Thymus (tissue), 11 donors: ENCODE data around the gene PTGES3L. TPM values are rescaled to one million over a fixed set of nuclear protein-coding genes. Genes with fewer than 3 reads are reported as not detected.

Experiments used
- DNase-seq, 9 donors: peaks; one replicate each; pipeline ENCODE4 v3.0.0-alpha.2; 2013; ENCODE audit warnings: low spot score in 9 of 9, low read depth in 6 of 9, missing footprints in 1 of 9
- H3K27ac ChIP-seq, 2 donors: one replicate each; pipeline ENCODE4 v1.5.1; 2013; ENCODE audit warnings: control low read depth in 1 of 2, low read depth in 1 of 2, low read length in 1 of 2, mild to moderate bottlenecking in 1 of 2, moderate library complexity in 1 of 2
- H3K27me3 ChIP-seq, 2 donors: one replicate each; pipeline ENCODE4 v1.5.1; 2013; ENCODE audit warnings: low read length in 1 of 2; ENCODE audit not compliant: control insufficient read depth in 2 of 2, insufficient read depth in 1 of 2
- H3K36me3 ChIP-seq, 2 donors: one replicate each; pipeline ENCODE4 v1.5.1; 2013; ENCODE audit warnings: low read length in 1 of 2, mild to moderate bottlenecking in 1 of 2, moderate library complexity in 1 of 2; ENCODE audit not compliant: control insufficient read depth in 2 of 2, insufficient read depth in 2 of 2
- H3K4me1 ChIP-seq, 2 donors: one replicate each; pipeline ENCODE4 v1.5.1; 2013; ENCODE audit warnings: low read length in 2 of 2; ENCODE audit not compliant: control insufficient read depth in 2 of 2, insufficient read depth in 2 of 2
- H3K4me3 ChIP-seq, 2 donors: one replicate each; pipeline ENCODE4 v1.5.1; 2013; ENCODE audit warnings: low read length in 2 of 2, control low read depth in 1 of 2, mild to moderate bottlenecking in 1 of 2
- H3K9me3 ChIP-seq, 2 donors: one replicate each; pipeline ENCODE4 v1.5.1; 2013; ENCODE audit warnings: low read length in 1 of 2, mild to moderate bottlenecking in 1 of 2; ENCODE audit not compliant: control insufficient read depth in 2 of 2, insufficient read depth in 1 of 2
- WGBS: extraction: QIAGEN DNeasy Blood & Tissue Kit; methylation state at CpG from one replicate; pipeline ENCODE4 v1.1.7; 2013; 5-methylcytosine and 5-hydroxymethylcytosine counted together
- polyA plus RNA-seq: library from polyadenylated mRNA; stranded (reverse); fragments of 200-250 nt; gene quantifications from one replicate; pipeline ENCODE4 v1.2.3, GENCODE V29; 2013
- total RNA-seq: library from RNA; stranded (reverse); fragments of 120-200 nt; gene quantifications from one replicate; pipeline ENCODE4 v1.2.4, GENCODE V29; 2013
- donor health status: healthy.

The PTGES3L gene
- total and polyA plus RNA-seq, 2 donors = 0.76 to 1.1 TPM

DNA sequence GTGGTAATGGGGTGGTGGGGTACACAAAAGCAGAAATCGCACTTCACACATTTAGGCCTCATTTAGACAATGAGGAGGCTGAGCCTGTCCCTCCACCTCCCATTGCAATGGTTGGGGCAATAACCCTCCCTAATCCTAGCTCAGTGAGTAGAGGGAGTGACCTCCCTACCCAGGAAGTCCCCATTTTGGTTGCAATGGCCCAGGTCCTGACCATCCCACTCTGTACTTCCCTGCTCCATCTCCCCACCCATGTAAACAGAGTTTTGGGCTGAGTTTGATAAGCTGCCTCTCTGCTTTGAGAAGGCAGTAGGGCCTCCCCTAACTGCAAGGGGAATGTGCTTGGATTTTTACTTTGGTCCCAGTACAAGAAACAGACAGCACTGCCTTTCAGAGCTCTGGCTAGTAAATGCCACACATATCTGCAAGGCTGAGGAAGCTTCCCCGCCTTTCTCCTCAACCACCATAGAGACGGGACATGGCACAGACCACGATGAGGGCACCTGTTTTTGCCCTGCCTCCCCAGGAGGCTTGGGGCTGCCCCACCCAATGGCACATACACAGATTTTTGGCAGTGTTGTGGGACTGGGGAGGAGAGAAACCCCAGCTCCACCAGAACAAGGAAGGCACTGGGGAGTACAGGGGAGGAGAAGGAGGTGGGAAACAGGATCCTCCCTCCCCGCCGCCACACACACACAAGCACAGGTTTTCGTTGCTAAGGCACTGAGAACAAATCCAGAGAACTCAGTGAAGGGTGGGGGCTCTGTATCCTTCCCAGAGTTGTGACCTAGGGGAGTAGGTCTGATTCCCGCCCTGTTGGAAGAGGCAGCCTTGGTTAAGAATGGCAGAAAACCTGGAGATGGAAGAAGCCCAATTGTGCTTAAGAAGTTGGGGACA is 35.0 kb upstream of the PTGES3L start:
- Histone ChIP-seq H3K36me3 (peaks cover 48 to 54% of the 10 kb centered on the region in 2 donors), H3K4me1 (peaks cover 19 to 24% of the 10 kb centered on the region in 2 donors), H3K27me3 (no peaks in the 10 kb centered on the region), H3K9me3 (no peaks in the 10 kb centered on the region), H3K4me3 (no peak overlapping the region), H3K27ac (no peak overlapping the region)
- no peak for DNase-seq
- 81% methylated on average over 8 of the region's 8 CpGs for WGBS

DNA sequence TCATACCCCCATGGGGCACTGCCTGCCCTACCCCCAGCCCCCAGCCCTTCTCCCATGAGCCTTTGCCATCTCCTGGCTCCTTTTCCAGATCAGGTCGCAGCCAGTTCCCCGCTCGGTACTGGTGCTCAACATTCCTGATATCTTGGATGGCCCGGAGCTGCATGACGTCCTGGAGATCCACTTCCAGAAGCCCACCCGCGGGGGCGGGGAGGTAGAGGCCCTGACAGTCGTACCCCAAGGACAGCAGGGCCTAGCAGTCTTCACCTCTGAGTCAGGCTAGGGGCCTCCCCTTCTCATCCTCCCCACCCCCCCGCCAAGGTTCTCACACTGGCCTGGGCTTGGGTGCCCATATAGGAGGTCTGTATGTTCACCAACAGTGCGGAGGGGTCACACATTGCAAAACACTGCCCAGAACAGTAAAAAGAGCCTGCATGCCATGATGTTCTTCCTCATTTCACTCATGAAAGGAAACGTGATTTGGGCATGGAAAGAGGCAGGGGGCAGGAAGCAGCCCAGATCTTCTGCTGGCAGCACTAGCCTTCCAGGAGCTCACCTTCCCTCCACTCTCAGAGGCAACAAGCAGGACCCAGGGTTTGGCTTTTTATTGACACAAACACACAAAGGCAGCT is 34.3 kb upstream of the PTGES3L start:
- no peaks in the 10 kb centered on the region for H3K9me3 ChIP-seq
- H3K27ac ChIP-seq = no peak overlapping the region
- H3K36me3 ChIP-seq = peaks cover 48 to 54% of the 10 kb centered on the region in 2 donors
- H3K4me3 ChIP-seq = no peak overlapping the region
- DNase-seq = no peak
- 93% methylated on average over 12 of the region's 12 CpGs for WGBS
- H3K4me1 ChIP-seq = peaks cover 14 to 16% of the 10 kb centered on the region in 2 donors
- H3K27me3 ChIP-seq = no peaks in the 10 kb centered on the region

DNA sequence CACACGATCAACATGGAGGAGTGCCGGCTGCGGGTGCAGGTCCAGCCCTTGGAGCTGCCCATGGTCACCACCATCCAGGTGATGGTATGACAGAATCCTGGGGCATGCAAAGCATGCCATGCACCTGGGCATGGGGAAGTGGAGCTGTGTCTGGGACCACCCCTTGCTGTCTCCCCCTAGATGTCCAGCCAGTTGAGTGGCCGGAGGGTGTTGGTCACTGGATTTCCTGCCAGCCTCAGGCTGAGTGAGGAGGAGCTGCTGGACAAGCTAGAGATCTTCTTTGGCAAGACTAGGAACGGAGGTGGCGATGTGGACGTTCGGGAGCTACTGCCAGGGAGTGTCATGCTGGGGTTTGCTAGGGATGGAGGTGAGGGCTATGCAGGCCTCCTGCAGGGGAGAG is 33.4 kb upstream of the PTGES3L start:
- H3K36me3 ChIP-seq = peaks cover 48 to 52% of the 10 kb centered on the region in 2 donors
- DNase-seq = no peak
- H3K27me3 ChIP-seq = no peaks in the 10 kb centered on the region
- H3K9me3 ChIP-seq = no peaks in the 10 kb centered on the region
- peaks cover 5 to 8% of the 10 kb centered on the region in 2 donors for H3K4me1 ChIP-seq
- H3K27ac ChIP-seq = no peak overlapping the region
- no peak overlapping the region for H3K4me3 ChIP-seq
- 98% methylated on average over 8 of the region's 8 CpGs for WGBS

DNA sequence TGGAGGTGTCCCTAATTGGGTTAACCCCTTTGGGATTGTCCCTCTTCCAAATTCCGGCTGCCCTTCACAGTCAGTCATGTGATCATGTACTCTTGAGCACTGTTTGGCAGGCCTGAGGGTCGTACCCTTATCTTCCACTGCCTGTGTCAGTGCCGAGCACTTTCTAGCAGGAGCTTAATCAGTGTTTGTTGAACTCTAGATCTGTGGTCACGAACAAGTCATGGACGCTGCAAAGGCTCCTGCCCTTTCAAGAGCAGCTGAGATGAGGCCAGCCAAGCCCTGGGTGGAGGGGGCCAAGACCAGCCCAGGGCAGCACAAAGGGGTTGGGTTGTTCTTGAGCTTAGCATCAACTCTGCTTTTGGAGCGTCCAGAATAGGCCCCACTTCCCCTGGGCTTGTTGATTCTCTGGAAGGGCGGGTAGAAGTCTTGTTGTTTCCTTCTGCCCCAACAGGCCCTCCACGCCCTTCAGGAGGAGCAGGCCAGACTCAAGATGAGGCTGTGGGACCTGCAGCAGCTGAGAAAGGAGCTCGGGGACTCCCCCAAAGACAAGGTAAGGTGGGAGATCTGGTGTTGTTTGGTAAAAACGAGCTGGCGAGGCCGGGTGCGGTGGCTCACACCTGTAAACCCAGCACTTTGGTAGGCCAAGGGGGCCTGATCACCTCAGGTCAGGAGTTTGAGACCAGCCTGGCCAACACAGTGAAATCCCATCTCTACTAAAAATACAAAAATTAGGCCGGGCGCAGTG is 32.0 kb upstream of the PTGES3L start:
- Histone ChIP-seq H3K27ac (no peak overlapping the region), H3K4me3 (no peak overlapping the region), H3K27me3 (no peaks in the 10 kb centered on the region), H3K9me3 (no peaks in the 10 kb centered on the region), H3K4me1 (peaks cover 0 to 3% of the 10 kb centered on the region in 2 donors), H3K36me3 (peaks cover 45 to 48% of the 10 kb centered on the region in 2 donors)
- WGBS = 95% methylated on average over 15 of the region's 15 CpGs
- no peak for DNase-seq

DNA sequence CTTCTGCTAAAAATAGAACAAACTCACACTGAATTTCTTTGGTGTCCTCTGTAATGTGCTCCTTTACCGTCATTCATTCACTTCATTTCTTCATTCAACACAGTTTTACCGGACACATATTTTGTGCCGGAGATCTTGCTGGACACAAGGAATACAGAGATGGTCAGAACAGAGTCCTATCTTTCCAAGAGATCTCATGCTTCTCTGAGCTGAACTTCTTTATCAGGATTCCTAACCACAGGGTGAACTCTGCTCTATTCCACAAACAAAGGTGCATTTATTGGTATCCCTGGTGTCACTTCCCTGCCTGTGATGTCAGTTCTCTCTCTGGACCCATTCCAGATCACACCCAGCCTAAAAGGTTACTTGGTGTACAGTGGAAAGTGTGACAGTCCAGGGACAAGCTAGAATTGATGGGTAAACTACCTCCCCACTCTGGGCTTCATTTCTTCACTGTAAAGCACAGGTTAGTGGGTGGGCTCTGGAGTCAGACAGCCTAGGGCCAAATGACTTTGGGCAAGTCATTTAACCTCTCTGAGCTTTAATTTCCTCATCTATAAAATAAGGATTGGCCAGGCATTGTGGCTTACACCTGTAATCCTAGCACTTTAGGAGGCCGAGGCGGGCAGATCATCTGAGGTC is 30.9 kb upstream of the PTGES3L start:
- Histone ChIP-seq H3K36me3 (peaks cover 36 to 37% of the 10 kb centered on the region in 2 donors), H3K4me3 (no peak overlapping the region), H3K9me3 (no peaks in the 10 kb centered on the region), H3K27me3 (no peaks in the 10 kb centered on the region), H3K27ac (no peak overlapping the region), H3K4me1 (peaks cover 0 to 9% of the 10 kb centered on the region in 2 donors)
- DNase-seq = no peak
- WGBS = 96% methylated on average over 5 of the region's 5 CpGs

DNA sequence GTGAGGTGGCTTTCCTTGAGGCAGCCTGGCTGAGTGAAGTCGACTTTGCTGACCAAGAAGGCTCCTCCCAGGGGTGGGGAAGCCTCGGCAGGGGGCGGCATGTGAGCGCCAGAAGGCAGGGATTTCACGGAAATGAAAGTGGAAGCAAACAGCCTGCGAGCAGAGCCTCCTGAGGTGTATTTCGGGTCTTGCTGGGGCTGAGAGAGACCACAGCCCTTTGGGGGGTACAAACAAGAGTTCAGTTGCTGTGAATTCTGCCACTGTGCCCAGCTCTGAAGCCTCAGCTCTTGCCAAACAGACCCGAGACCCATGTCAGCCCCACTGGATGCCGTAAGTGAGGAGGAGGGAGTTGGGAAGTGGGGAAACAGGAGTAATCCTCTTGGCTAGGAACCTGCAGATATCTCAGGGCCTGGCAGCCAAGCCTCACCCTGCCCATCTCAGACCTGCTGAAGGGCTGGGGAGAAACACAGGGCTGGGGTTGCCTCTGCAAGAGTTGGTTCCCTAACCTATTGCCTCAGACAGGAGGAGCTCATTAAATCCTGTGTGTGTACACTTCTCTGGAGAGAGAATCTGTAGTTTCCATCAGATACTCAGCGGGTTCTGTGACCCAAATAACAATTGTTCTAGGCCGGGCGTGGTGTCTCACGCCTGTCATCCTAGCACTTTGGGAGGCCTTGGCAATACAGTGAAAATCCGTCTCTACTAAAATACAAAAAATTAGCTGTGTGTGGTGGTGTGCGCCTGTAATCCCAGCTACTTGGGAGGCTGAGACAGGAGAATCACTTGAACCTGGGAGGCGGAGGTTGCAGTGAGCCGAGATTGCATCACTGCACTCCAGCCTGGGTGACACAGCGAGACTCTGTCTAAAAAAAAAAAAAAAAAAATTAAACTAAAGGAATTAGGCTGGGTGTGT is 27.0 kb upstream of the PTGES3L start, which contains the start of gene IFI35:
TSS of gene IFI35 (plus strand) at position 146 of the 913 bp plus-strand sequence. CDS start at position 310, 164 bp downstream.
- peaks cover 0 to 9% of the 10 kb centered on the region in 2 donors for H3K4me1 ChIP-seq
- DNase-seq = peak; percentile 62 to 92 (median 80)
- WGBS = 39% methylated on average over 18 of the region's 18 CpGs

DNA sequence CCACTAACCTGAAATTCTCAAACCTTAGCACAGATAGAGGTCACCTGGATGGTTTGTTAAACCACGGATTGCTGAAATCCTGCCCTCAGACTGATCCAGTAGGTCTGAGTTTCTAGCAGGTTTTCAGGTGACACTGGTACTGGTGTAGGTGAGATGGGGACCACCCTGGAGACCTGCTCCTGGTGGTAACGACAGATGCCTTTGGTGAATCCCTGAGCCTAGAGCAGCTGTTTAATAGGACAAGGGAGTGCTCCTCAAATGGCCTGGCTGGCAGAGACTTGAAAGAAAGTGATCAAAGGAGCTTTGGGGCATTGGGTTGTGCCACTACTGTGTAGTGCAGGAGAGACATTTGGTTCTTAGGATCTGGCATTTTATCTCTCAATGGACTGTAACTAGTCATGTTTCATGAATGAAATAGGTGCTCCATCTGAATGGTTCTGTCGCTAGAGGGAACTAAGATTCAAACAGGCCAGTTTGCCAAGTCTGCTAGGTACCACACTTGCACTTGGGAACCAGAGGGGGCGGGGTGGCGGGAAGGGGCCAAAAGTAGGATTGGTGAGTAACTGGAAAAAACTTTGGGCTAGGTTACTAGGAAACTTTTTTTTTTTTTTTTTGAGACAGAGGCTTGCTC is 23.8 kb upstream of the PTGES3L start:
- Histone ChIP-seq H3K9me3 (no peaks in the 10 kb centered on the region), H3K4me3 (no peak overlapping the region), H3K36me3 (peaks cover 47 to 49% of the 10 kb centered on the region in 2 donors), H3K27ac (no peak overlapping the region), H3K4me1 (peaks cover 5 to 22% of the 10 kb centered on the region in 2 donors), H3K27me3 (no peaks in the 10 kb centered on the region)
- no peak for DNase-seq
- 95% methylated on average over 5 of the region's 5 CpGs for WGBS

More for the DNA sequence above, 27.0 kb upstream of the PTGES3L start, which contains the start of gene IFI35:
- peaks cover 25 to 27% of the 10 kb centered on the region in 2 donors for H3K36me3 ChIP-seq
- H3K9me3 ChIP-seq = no peaks in the 10 kb centered on the region
- peak within 1 kb of the TSS; percentile 45 to 83 for H3K4me3 ChIP-seq
- peak within 1 kb of the TSS; percentile 93 to 95 for H3K27ac ChIP-seq
- H3K27me3 ChIP-seq = no peaks in the 10 kb centered on the region
